GM23248 (cell line): ENCODE measurements around the gene SEZ6L2. TPM values are rescaled to one million over a fixed set of nuclear protein-coding genes. Genes with fewer than 3 reads are reported as not detected.

Source experiments
- DNase-seq: peaks from one replicate; pipeline ENCODE4 v3.0.0-alpha.2; 2015
- H2AFZ ChIP-seq: fragments of 200-600 bp; sonication (generic); 2 replicates; pipeline ENCODE4 v1.6.1; 2016; ENCODE audit warnings: antibody characterized with exemption
- H3F3A ChIP-seq: fragments of 200-600 bp; sonication (generic); 2 replicates; pipeline ENCODE4 v1.6.1; 2016; ENCODE audit warnings: mild to moderate bottlenecking, antibody characterized with exemption, mixed run types; ENCODE audit not compliant: insufficient read depth
- H3K27ac ChIP-seq: fragments of 200-600 bp; sonication (generic); 2 replicates; pipeline ENCODE4 v1.5.1; 2016; ENCODE audit warnings: mild to moderate bottlenecking
- H3K27me3 ChIP-seq: fragments of 200-600 bp; sonication (generic); replicated peaks from 2 replicates; pipeline ENCODE4 v1.6.1; 2016; ENCODE audit warnings: mild to moderate bottlenecking; ENCODE audit not compliant: insufficient read depth
- H3K36me3 ChIP-seq: fragments of 200-600 bp; sonication (generic); 2 replicates; pipeline ENCODE4 v1.6.1; 2016; ENCODE audit warnings: low read depth, mild to moderate bottlenecking
- H3K4me1 ChIP-seq: fragments of 200-600 bp; sonication (generic); 2 replicates; pipeline ENCODE4 v1.6.1; 2016; ENCODE audit warnings: mild to moderate bottlenecking; ENCODE audit not compliant: insufficient read depth
- H3K4me2 ChIP-seq: fragments of 200-600 bp; sonication (generic); one replicate; pipeline ENCODE4 v1.6.1; 2016; ENCODE audit warnings: mild to moderate bottlenecking; ENCODE audit not compliant: unreplicated experiment
- H3K4me3 ChIP-seq: fragments of 200-600 bp; sonication (generic); 2 replicates; pipeline ENCODE4 v1.5.1; 2016; ENCODE audit warnings: mild to moderate bottlenecking
- H3K79me2 ChIP-seq: fragments of 200-600 bp; sonication (generic); 2 replicates; pipeline ENCODE4 v1.6.1; 2016; ENCODE audit warnings: mild to moderate bottlenecking; ENCODE audit not compliant: insufficient read depth
- H3K9ac ChIP-seq: fragments of 200-600 bp; sonication (generic); 2 replicates; pipeline ENCODE4 v1.6.1; 2016; ENCODE audit warnings: mild to moderate bottlenecking
- H3K9me2 ChIP-seq: fragments of 200-600 bp; sonication (generic); 2 replicates; pipeline ENCODE4 v1.6.1; 2016; ENCODE audit warnings: mixed run types, mild to moderate bottlenecking, moderate library complexity; ENCODE audit not compliant: insufficient read depth
- H3K9me3 ChIP-seq: fragments of 200-600 bp; sonication (generic); one replicate; pipeline ENCODE4 v1.6.1; 2017; ENCODE audit warnings: low read depth
- H4K20me1 ChIP-seq: fragments of 200-600 bp; sonication (generic); 2 replicates; pipeline ENCODE4 v1.6.0; 2016; ENCODE audit not compliant: insufficient read depth
- EZH2 ChIP-seq: fragments of 200-600 bp; sonication (generic); IDR thresholded peaks from 2 replicates; pipeline ENCODE4 v1.6.1; 2018; ENCODE audit warnings: antibody characterized with exemption, mild to moderate bottlenecking; ENCODE audit not compliant: insufficient read depth, poor library complexity, severe bottlenecking
- EZH2phosphoT487 ChIP-seq: fragments of 200-600 bp; sonication (generic); IDR thresholded peaks from 2 replicates; pipeline ENCODE4 v1.6.1; 2018; ENCODE audit warnings: antibody characterized with exemption, moderate library complexity, mild to moderate bottlenecking, low read depth; ENCODE audit not compliant: insufficient read depth
- WGBS, 2 experiments: methylation state at CpG; one replicate each; pipeline ENCODE4 v1.1.6; 2015 to 2017; ENCODE audit warnings: low lambda C conversion rate in 2 of 2, low coverage in 1 of 2; ENCODE audit errors: missing lambda C conversion rate in 2 of 2; 5-methylcytosine and 5-hydroxymethylcytosine counted together
- in situ Hi-C: fragments of 300-500 bp; cut with MboI; formaldehyde crosslinking; loops from 2 replicates; pipeline ENCODE4 v1.15.0; 2020
- polyA plus RNA-seq: library from polyadenylated mRNA; unstranded; fragments of >200 nt; fragmentation: Nextera tagmentation; extraction: Ambion mirVana; gene quantifications from 2 replicates; pipeline ENCODE4 v1.2.1, GENCODE V29; 2016
- total RNA-seq: library from RNA; depleted of rRNA; stranded (reverse); fragments of >200 nt; shearing (Covaris generic); gene quantifications from 2 replicates; pipeline ENCODE4 v1.2.3, GENCODE V29; 2014

SEZ6L2 gene
- total and polyA plus RNA-seq, 2 experiments from 2014 or later, result 6.9 to 34.7 TPM

- no peaks in the 10 kb centered on the region for H4K20me1 ChIP-seq
- no peaks in the 10 kb centered on the region for H3K9me2 ChIP-seq
- no peak for TF ChIP-seq EZH2
- no peak for TF ChIP-seq EZH2phosphoT487
- H3K9me3 ChIP-seq, result no peaks in the 10 kb centered on the region
- H3K4me1 ChIP-seq, result no peaks in the 10 kb centered on the region
- H3K79me2 ChIP-seq, result no peaks in the 10 kb centered on the region
- no peak overlapping the region for H3K27ac ChIP-seq
- no peak overlapping the region for H2AFZ ChIP-seq
- no peak for DNase-seq
- WGBS, 2 experiments, result 82 to 92% methylated on average over 3 of the region's 3 CpGs
- H3K9ac ChIP-seq, result no peak overlapping the region
- no peak overlapping the region for H3K4me3 ChIP-seq
- in situ Hi-C loops, result no loop called here
- 0 out of 2 replicates have a peak, but pooled peaks cover 6% of the 10 kb centered on the region for H3K27me3 ChIP-seq
- H3F3A ChIP-seq, result no peaks in the 10 kb centered on the region
- H3K36me3 ChIP-seq, result no peaks in the 10 kb centered on the region
- H3K4me2 ChIP-seq, result no peak overlapping the region
These were observed 18.3 kb downstream of the SEZ6L2 start for GRCh38 chr16:29881050-29881449.

DNA sequence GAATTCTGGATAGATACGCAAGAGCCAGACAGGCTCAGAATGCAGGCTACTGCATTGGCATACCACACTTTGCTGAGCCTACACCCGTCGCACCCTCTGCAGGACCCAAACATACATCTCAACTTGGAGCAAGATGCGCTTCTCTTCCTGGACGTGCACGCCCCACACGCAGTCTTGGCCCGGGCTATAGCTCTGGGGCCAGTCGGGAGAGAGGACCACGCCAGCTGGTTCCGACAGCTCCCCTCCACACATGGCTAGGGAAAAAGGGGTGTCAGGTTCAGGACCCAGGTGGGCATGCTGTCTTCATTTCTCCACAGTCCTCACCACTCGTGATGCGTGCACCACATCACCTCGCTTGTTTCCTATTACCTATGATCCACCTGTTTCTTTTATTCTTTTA lies 21.2 kb downstream of the SEZ6L2 start:
- Histone ChIP-seq H3K79me2 (no peaks in the 10 kb centered on the region), H3K9me2 (no peaks in the 10 kb centered on the region), H2AFZ (no peak overlapping the region), H3K9ac (no peak overlapping the region), H3K27ac (no peak overlapping the region), H3K4me2 (no peak overlapping the region), H3K36me3 (no peaks in the 10 kb centered on the region), H3K4me1 (no peaks in the 10 kb centered on the region), H3K9me3 (no peaks in the 10 kb centered on the region), H3K27me3 (0 out of 2 replicates have a peak, but pooled peaks cover 6% of the 10 kb centered on the region), H3F3A (no peaks in the 10 kb centered on the region), H3K4me3 (no peak overlapping the region), H4K20me1 (no peaks in the 10 kb centered on the region)
- in situ Hi-C loops, result no loop called here
- no peak for DNase-seq
- TF ChIP-seq EZH2phosphoT487, result no peak
- no peak for TF ChIP-seq EZH2
- WGBS, 2 experiments, result 74 to 80% methylated on average over 14 of the region's 14 CpGs

- WGBS, 2 experiments, result 15 to 23% methylated on average over 26 to 27 of the region's 28 CpGs
- Histone ChIP-seq H3K36me3 (no peaks in the 10 kb centered on the region), H3K4me3 (peak overlapping the region; percentile 50; the same call in 1 of the 2 replicates), H3K9me2 (no peaks in the 10 kb centered on the region), H3F3A (no peaks in the 10 kb centered on the region), H4K20me1 (no peaks in the 10 kb centered on the region), H3K79me2 (no peaks in the 10 kb centered on the region), H3K27ac (no peak overlapping the region), H3K4me1 (no peaks in the 10 kb centered on the region), H3K9me3 (no peaks in the 10 kb centered on the region), H3K4me2 (no peak overlapping the region), H2AFZ (peak overlapping the region; percentile 32; the same call in 1 of the 2 replicates), H3K9ac (no peak overlapping the region), H3K27me3 (0 out of 2 replicates have a peak, but pooled peaks cover 6% of the 10 kb centered on the region)
- in situ Hi-C loops, result no loop called here
- TF ChIP-seq EZH2phosphoT487, result no peak
- peak; percentile 52 for DNase-seq
These were observed 21.9 kb downstream of the SEZ6L2 start for GRCh38 chr16:29877266-29877961.

DNA sequence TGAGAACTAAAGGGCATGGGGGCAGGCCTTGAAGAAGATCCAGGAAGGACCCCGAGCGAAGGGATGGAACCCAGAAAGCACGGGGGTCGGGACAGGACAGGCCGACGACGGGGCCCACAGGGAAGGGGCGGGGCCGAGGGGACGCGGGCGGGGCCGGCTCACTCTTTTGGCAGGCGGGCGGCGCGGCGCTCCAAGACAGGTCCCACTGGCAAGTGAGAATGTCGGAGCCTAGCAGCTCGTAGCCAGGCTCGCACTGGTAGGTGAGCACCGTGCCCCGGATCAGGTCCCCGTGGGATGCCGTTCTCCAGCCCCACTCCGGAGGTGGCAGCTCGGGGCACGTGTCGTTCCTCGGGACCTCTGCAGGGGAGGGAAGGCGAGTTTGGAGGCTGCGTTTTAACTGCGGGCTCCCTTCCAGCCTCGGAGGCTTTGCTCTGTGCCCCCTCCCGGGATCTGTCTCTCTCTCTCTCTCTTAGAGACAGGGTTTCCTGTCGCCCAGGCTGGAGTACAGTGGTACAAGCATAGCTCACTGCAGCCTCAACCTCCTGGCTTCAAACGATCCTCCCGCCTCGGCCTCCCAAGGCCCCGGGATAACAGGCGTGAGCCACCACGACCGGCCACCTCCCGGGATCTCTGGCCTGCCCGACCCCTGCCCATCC lies 22.6 kb downstream of the SEZ6L2 start:
- H3K9me3 ChIP-seq, result no peaks in the 10 kb centered on the region
- H3K4me1 ChIP-seq, result no peaks in the 10 kb centered on the region
- WGBS, 2 experiments, result 6 to 8% methylated on average over 25 to 45 of the region's 45 CpGs
- no peaks in the 10 kb centered on the region for H3K9me2 ChIP-seq
- no peaks in the 10 kb centered on the region for H4K20me1 ChIP-seq
- H2AFZ ChIP-seq, result peak overlapping the region; percentile 32
- H3K4me2 ChIP-seq, result peak overlapping the region; percentile 65
- 0 out of 2 replicates have a peak, but pooled peaks cover 6% of the 10 kb centered on the region for H3K27me3 ChIP-seq
- no peak overlapping the region for H3K9ac ChIP-seq
- no peaks in the 10 kb centered on the region for H3K79me2 ChIP-seq
- peak overlapping the region; percentile 50 for H3K4me3 ChIP-seq
- H3K36me3 ChIP-seq, result no peaks in the 10 kb centered on the region
- in situ Hi-C loops, result no loop called here
- no peak for TF ChIP-seq EZH2phosphoT487
- no peak for TF ChIP-seq EZH2
- H3K27ac ChIP-seq, result no peak overlapping the region
- DNase-seq, result peak; percentile 42
- no peaks in the 10 kb centered on the region for H3F3A ChIP-seq
